PC-3 (cell line): Measurements from ENCODE around the gene UBE2R2.
"Not testable (repeated sequence)": the region's sequence is repeated elsewhere in the genome, so short reads cannot be mapped to it uniquely, and the experiment has no call there.

ENCODE experiments used
- EZH2 ChIP-seq: fragments of 300-600 bp; sonication (generic); IDR thresholded peaks from one replicate; pipeline ENCODE4 v1.6.1; 2017; ENCODE audit warnings: antibody characterized with exemption, mild to moderate bottlenecking, low read length; ENCODE audit not compliant: unreplicated experiment
- EZH2phosphoT487 ChIP-seq: fragments of 300-600 bp; sonication (generic); IDR thresholded peaks from 2 replicates; pipeline ENCODE4 v1.6.1; 2018; ENCODE audit warnings: mild to moderate bottlenecking, antibody characterized with exemption, low read length, borderline replicate concordance
- TF ChIP-seq, protein P1 (sequence below): fragments of 300-600 bp; sonication (generic); conservative IDR thresholded peaks from 2 replicates; pipeline ENCODE4 v1.5.1; 2017; ENCODE audit warnings: antibody characterized with exemption, low read depth, mild to moderate bottlenecking, low read length

DNA sequence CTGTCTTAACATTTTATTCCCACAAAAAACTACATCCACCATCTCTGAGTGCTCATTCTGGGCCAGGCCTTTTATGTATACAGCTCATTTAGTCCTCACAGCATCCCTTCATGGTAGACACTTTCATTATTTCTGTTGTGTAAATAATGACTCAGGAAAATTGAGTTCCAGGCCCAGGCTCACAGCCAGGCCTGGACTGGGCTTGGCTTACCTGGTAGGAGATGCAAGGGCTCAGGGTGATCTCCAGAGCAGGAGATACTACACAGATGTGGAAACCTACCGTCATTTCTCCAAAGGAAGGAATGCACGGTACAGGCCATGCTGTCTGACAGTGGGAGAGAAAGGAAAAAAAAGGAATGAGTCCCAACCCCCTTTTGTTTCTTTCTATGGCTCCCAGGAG, 9.8 kb upstream of the UBE2R2 start:
- TF ChIP-seq, protein P1, sequence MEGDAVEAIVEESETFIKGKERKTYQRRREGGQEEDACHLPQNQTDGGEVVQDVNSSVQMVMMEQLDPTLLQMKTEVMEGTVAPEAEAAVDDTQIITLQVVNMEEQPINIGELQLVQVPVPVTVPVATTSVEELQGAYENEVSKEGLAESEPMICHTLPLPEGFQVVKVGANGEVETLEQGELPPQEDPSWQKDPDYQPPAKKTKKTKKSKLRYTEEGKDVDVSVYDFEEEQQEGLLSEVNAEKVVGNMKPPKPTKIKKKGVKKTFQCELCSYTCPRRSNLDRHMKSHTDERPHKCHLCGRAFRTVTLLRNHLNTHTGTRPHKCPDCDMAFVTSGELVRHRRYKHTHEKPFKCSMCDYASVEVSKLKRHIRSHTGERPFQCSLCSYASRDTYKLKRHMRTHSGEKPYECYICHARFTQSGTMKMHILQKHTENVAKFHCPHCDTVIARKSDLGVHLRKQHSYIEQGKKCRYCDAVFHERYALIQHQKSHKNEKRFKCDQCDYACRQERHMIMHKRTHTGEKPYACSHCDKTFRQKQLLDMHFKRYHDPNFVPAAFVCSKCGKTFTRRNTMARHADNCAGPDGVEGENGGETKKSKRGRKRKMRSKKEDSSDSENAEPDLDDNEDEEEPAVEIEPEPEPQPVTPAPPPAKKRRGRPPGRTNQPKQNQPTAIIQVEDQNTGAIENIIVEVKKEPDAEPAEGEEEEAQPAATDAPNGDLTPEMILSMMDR, result not testable (repeated sequence)
- TF ChIP-seq EZH2, EZH2phosphoT487: not testable (repeated sequence)
